IMR-90 (cell line): ENCODE measurements around the gene HAGH. TPM values are rescaled to one million over a fixed set of nuclear protein-coding genes. Genes with fewer than 3 reads are reported as not detected.

Experiments used
- ATAC-seq: fragments of 200-7000 bp; cut with Tn5 transposase; 2 replicates; pipeline ENCODE4 v1.9.1; 2020; ENCODE audit warnings: low read depth, mild to moderate bottlenecking, moderate library complexity
- BruUV-seq: library from RNA; stranded (reverse); fragments of 400-500 nt; replicated peaks from 2 replicates; lab custom pipeline; 2021; lab: Mats Ljungman, UMichigan
- CTCF ChIA-PET: fragments of 300-600 bp; formaldehyde crosslinking; extraction: SDS; loops from one replicate; lab custom pipeline; 2021; ENCODE audit warnings: antibody characterized with exemption; lab: Yijun Ruan, JAX
- POLR2A ChIA-PET: fragments of 300-600 bp; sonication (Branson Sonifier 250); formaldehyde crosslinking; loops from one replicate; lab custom pipeline; 2022; ENCODE audit warnings: antibody characterized with exemption; ENCODE audit not compliant: unreplicated experiment; lab: Charles Lee
- DNase-seq: peaks from one replicate; pipeline ENCODE4 v3.0.0; 2013
- H2AFZ ChIP-seq: replicated peaks from 2 replicates; pipeline ENCODE3; 2013; ENCODE audit warnings: low read length, mild to moderate bottlenecking; ENCODE audit not compliant: poor library complexity
- H2AK5ac ChIP-seq: 2 replicates; pipeline ENCODE4 v1.6.1; 2013; ENCODE audit warnings: low read depth, low read length, inconsistent platforms
- H2AK9ac ChIP-seq: replicated peaks from 2 replicates; pipeline ENCODE3; 2013; ENCODE audit warnings: mild to moderate bottlenecking, low read depth, low read length, moderate library complexity; ENCODE audit not compliant: poor library complexity
- H2BK120ac ChIP-seq: 2 replicates; pipeline ENCODE4 v1.6.1; 2013; ENCODE audit warnings: low read depth, low read length, inconsistent platforms
- H2BK15ac ChIP-seq: 3 replicates; pipeline ENCODE4 v1.6.1; 2013; ENCODE audit warnings: low read depth, low read length, inconsistent platforms
- H2BK20ac ChIP-seq: 2 replicates; pipeline ENCODE4 v1.6.1; 2013; ENCODE audit warnings: low read depth, mild to moderate bottlenecking, inconsistent platforms, low read length, moderate library complexity
- H2BK5ac ChIP-seq: 2 replicates; pipeline ENCODE4 v1.6.1; 2013; ENCODE audit warnings: mild to moderate bottlenecking, low read depth, low read length, inconsistent platforms; ENCODE audit not compliant: poor library complexity, severe bottlenecking
- H3K14ac ChIP-seq: replicated peaks from 2 replicates; pipeline ENCODE4 v1.6.1; 2013; ENCODE audit warnings: low read depth, low read length, inconsistent platforms
- H3K18ac ChIP-seq: 2 replicates; pipeline ENCODE4 v1.6.1; 2013; ENCODE audit warnings: low read depth, low read length, control low read depth
- H3K23ac ChIP-seq: 2 replicates; pipeline ENCODE4 v1.6.1; 2013; ENCODE audit warnings: low read depth, low read length, inconsistent platforms
- H3K27ac ChIP-seq: 2 replicates; pipeline ENCODE4 v1.5.1; 2013; ENCODE audit warnings: mild to moderate bottlenecking, control low read depth, low read length; ENCODE audit not compliant: insufficient read depth
- H3K27me3 ChIP-seq: 2 replicates; pipeline ENCODE4 v1.6.1; 2013; ENCODE audit warnings: low read length; ENCODE audit not compliant: control insufficient read depth, insufficient read depth
- H3K36me3 ChIP-seq: 2 replicates; pipeline ENCODE4 v1.6.1; 2013; ENCODE audit warnings: low read length, mixed read lengths; ENCODE audit not compliant: control insufficient read depth, insufficient read depth
- H3K4ac ChIP-seq: 2 replicates; pipeline ENCODE4 v1.6.1; 2013; ENCODE audit warnings: low read depth, low read length, inconsistent platforms
- H3K4me1 ChIP-seq: 2 replicates; pipeline ENCODE4 v1.6.1; 2013; ENCODE audit warnings: low read length, mixed read lengths; ENCODE audit not compliant: control insufficient read depth, insufficient read depth
- H3K4me2 ChIP-seq: 2 replicates; pipeline ENCODE4 v1.6.1; 2013; ENCODE audit warnings: low read depth, mild to moderate bottlenecking, control low read depth, low read length, moderate library complexity
- H3K4me3 ChIP-seq: 2 replicates; pipeline ENCODE4 v1.5.1; 2013; ENCODE audit warnings: low read depth, mild to moderate bottlenecking, control low read depth, low read length, moderate library complexity; ENCODE audit not compliant: insufficient read depth
- H3K56ac ChIP-seq: 2 replicates; pipeline ENCODE4 v1.6.1; 2013; ENCODE audit warnings: low read length, inconsistent platforms; ENCODE audit not compliant: insufficient read depth; ENCODE audit errors: extremely low read depth
- H3K79me1 ChIP-seq, 2 experiments: 2 replicates each; pipeline ENCODE4 v1.6.1; 2013; ENCODE audit warnings: low read length in 2 of 2, inconsistent platforms in 1 of 2, low read depth in 1 of 2
- H3K9ac ChIP-seq: 2 replicates; pipeline ENCODE4 v1.6.1; 2013; ENCODE audit warnings: low read depth, low read length, control low read depth
- H3K9me1 ChIP-seq: 2 replicates; pipeline ENCODE4 v1.6.1; 2013; ENCODE audit warnings: low read length, inconsistent platforms; ENCODE audit not compliant: insufficient read depth
- H3K9me3 ChIP-seq: 2 replicates; pipeline ENCODE4 v1.6.1; 2013; ENCODE audit warnings: low read length; ENCODE audit not compliant: control insufficient read depth, insufficient read depth
- H4K20me1 ChIP-seq: 2 replicates; pipeline ENCODE4 v1.6.1; 2013; ENCODE audit warnings: low read length, inconsistent platforms; ENCODE audit not compliant: insufficient read depth
- H4K5ac ChIP-seq: 2 replicates; pipeline ENCODE4 v1.6.1; 2013; ENCODE audit warnings: mild to moderate bottlenecking, low read depth, low read length, control low read depth
- H4K8ac ChIP-seq, 2 experiments: 2 replicates each; pipeline ENCODE4 v1.6.1; 2013; ENCODE audit warnings: low read depth in 2 of 2, low read length in 2 of 2, control low read depth in 1 of 2, inconsistent platforms in 1 of 2
- H4K91ac ChIP-seq: 2 replicates; pipeline ENCODE4 v1.6.1; 2013; ENCODE audit warnings: low read depth, low read length, inconsistent platforms; ENCODE audit not compliant: insufficient read depth
- CEBPB ChIP-seq: IDR thresholded peaks from 2 replicates; pipeline ENCODE4 v1.6.1; 2012; ENCODE audit warnings: low read depth, low read length, improper control_type of control experiment
- MAFK ChIP-seq: IDR thresholded peaks from 2 replicates; pipeline ENCODE4 v1.6.1; 2012; ENCODE audit warnings: low read depth, low read length, improper control_type of control experiment
- RAD21 ChIP-seq: IDR thresholded peaks from 2 replicates; pipeline ENCODE4 v1.6.1; 2012; ENCODE audit warnings: low read length, improper control_type of control experiment
- RCOR1 ChIP-seq: IDR thresholded peaks from 2 replicates; pipeline ENCODE4 v1.6.1; 2012; ENCODE audit warnings: mild to moderate bottlenecking, low read length, improper control_type of control experiment; ENCODE audit not compliant: insufficient replicate concordance
- RFX5 ChIP-seq: IDR thresholded peaks from 2 replicates; pipeline ENCODE4 v1.8.0; 2012; ENCODE audit warnings: low read depth, mild to moderate bottlenecking, low read length, moderate library complexity
- SMC3 ChIP-seq: fragments of 150-350 bp; IDR thresholded peaks from 2 replicates; pipeline ENCODE4 v1.6.1; 2016; ENCODE audit warnings: low read depth, mild to moderate bottlenecking, antibody characterized with exemption, low read length, moderate library complexity
- WGBS, 2 experiments: methylation state at CpG; one replicate each; pipeline versions ENCODE4 v1.1.5 to v1.1.7; 2013; ENCODE audit warnings: missing lambda C conversion rate in 2 of 2; ENCODE audit not compliant: insufficient read length in 1 of 2; ENCODE audit errors: extremely low coverage in 2 of 2; 5-methylcytosine and 5-hydroxymethylcytosine counted together
- dilution Hi-C: fragments of 300-500 bp; cut with HindIII; formaldehyde crosslinking; loops from one replicate; pipeline ENCODE4 v1.14.3; 2018; ENCODE audit warnings: low sequenced_read_pairs; ENCODE audit not compliant: unreplicated experiment
- in situ Hi-C: fragments of 300-500 bp; cut with MboI; formaldehyde crosslinking; loops from 3 replicates; pipeline ENCODE4 v1.14.3; 2019; ENCODE audit warnings: low sequenced_read_pairs, inconsistent platforms, mixed read lengths
- intact Hi-C: fragments of 100-400 bp; cut with micrococcal nuclease; formaldehyde crosslinking; loops from 2 replicates; pipeline ENCODE4 v1.10.0; 2022
- polyA plus RNA-seq, 3 experiments: library from polyadenylated mRNA; depleted of rRNA; stranded (reverse); fragments of >200 nt; gene quantifications; 2 replicates each; pipeline ENCODE4 v1.2.3, GENCODE V29; 2012; ENCODE audit warnings: low replicate concordance in 1 of 3
- total RNA-seq: library from RNA; depleted of rRNA; stranded (reverse); fragments of >200 nt; gene quantifications from 2 replicates; pipeline ENCODE4 v1.2.3, GENCODE V29; 2012
- TF ChIP-seq, protein P1 (sequence below): fragments of 150-350 bp; IDR thresholded peaks from 2 replicates; pipeline ENCODE4 v1.6.1; 2016; ENCODE audit warnings: low read depth, mild to moderate bottlenecking, low read length, moderate library complexity, borderline replicate concordance

The HAGH gene
- total and polyA plus RNA-seq, 2 of the 4 experiments (the other 2 are of a cell fraction), result 30.8 to 52.2 TPM

DNA sequence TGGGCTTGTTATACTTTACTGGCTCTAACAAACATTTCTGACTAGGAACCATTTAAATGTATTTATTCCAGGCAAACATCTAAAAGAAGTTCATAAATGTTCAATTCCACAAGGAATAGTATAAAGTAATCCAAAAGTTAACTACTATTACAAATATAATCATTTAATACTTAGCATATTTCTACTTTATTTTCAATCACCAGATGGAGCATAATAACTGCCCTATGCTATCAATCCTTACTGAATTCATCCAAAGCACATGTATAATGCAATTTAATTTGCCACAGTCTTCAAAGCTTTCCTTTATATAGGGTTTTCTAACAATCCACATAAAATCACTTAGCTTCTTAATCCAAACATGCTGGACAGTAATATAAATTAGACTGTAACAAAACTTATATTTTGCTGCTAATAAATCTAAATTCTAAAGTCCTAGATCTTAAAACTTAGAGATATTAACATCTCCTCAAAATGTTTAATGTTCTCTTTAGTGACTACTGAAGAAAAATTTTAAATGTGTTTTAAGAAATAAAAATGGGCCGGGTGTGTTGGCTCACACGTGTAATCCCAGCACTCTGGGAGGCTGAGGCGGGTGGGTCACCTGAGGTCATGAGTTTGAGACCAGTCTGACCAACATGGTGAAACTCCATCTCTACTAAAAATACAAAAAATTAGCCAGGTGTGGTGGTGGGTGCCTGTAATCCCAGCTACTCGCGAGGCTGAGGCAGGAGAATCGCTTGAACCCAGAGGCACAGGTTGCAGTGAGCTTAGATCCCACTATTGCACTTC lies 39.5 kb upstream of the HAGH start:
- TF ChIP-seq RFX5 (no peak), RCOR1 (no peak), RAD21 (no peak), CEBPB (no peak), MAFK (no peak), SMC3 (no peak)
- TF ChIP-seq, protein P1, sequence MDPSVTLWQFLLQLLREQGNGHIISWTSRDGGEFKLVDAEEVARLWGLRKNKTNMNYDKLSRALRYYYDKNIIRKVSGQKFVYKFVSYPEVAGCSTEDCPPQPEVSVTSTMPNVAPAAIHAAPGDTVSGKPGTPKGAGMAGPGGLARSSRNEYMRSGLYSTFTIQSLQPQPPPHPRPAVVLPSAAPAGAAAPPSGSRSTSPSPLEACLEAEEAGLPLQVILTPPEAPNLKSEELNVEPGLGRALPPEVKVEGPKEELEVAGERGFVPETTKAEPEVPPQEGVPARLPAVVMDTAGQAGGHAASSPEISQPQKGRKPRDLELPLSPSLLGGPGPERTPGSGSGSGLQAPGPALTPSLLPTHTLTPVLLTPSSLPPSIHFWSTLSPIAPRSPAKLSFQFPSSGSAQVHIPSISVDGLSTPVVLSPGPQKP, result no peak
- intact Hi-C loops, result no loop called here
- no peak overlapping the region for H2AK9ac ChIP-seq
- H3K9me1 ChIP-seq, result no peaks in the 10 kb centered on the region
- no peak overlapping the region for H3K18ac ChIP-seq
- peaks cover 2% of the 10 kb centered on the region; the same call in 1 of the 2 replicates for H3K4me1 ChIP-seq
- H4K91ac ChIP-seq, result no peak overlapping the region
- no CpG with 5 or more reads among the region's 6 CpGs for WGBS, 2 experiments
- no peak overlapping the region for H3K4me3 ChIP-seq
- no peak for ATAC-seq
- ChIA-PET POLR2A (no interaction called here), CTCF (interaction anchor here (0.6 kb wide), 1 partner anchor 42 kb away, joined by 3 read pairs; no protein-coding TSS in a partner anchor)
- H2BK5ac ChIP-seq, result no peak overlapping the region
- no peak overlapping the region for H3K23ac ChIP-seq
- H3K27ac ChIP-seq, result no peak overlapping the region
- H3K9me3 ChIP-seq, result no peaks in the 10 kb centered on the region
- dilution Hi-C loops, result no loop called here
- no peak overlapping the region for H2BK120ac ChIP-seq
- H3K27me3 ChIP-seq, result peaks cover 20% of the 10 kb centered on the region
- H2BK20ac ChIP-seq, result no peak overlapping the region
- H2BK15ac ChIP-seq, result no peak overlapping the region
- H3K14ac ChIP-seq, result no peak overlapping the region
- no peak overlapping the region for H4K8ac ChIP-seq
- H3K4me2 ChIP-seq, result no peak overlapping the region
- in situ Hi-C loops, result no loop called here
- no peak for DNase-seq
- no TSS peak for BruUV-seq
- H4K5ac ChIP-seq, result no peak overlapping the region
- no peak overlapping the region for H2AFZ ChIP-seq
- no peak overlapping the region for H2AK5ac ChIP-seq
- H3K4ac ChIP-seq, result no peak overlapping the region
- no peak overlapping the region for H3K9ac ChIP-seq
- H3K36me3 ChIP-seq, result no peaks in the 10 kb centered on the region
- no peak overlapping the region for H3K56ac ChIP-seq
- H4K20me1 ChIP-seq, result 0 out of 2 replicates have a peak, but pooled peaks cover 4% of the 10 kb centered on the region
- H3K79me1 ChIP-seq, result no peaks in the 10 kb centered on the region
